ENCODE results near the gene CLTCL1. TPM values are rescaled to one million over a fixed set of nuclear protein-coding genes. Genes with fewer than 3 reads are reported as not detected.
"Not testable (repeated sequence)": the region's sequence is repeated elsewhere in the genome, so short reads cannot be mapped to it uniquely, and the experiment has no call there.

Gene CLTCL1
- polyA plus RNA-seq, 1 donor (not counting 4 experiments of a cell fraction or from before 2014, with no cell fraction given): 12.4 TPM

- H4K20me1 ChIP-seq (ENCODE audit: control insufficient read depth, extremely low read depth, insufficient read depth, low read length): no peaks in the 10 kb centered on the region
- no peak overlapping the region for H3K27ac ChIP-seq (ENCODE audit: control insufficient read depth, insufficient read depth, low read length)
- DNase-seq (ENCODE audit: low read depth, low spot score) (no peak), FAIRE-seq (no peak)
- no peak overlapping the region for H3K4me2 ChIP-seq (ENCODE audit: control insufficient read depth, extremely low read depth, insufficient read depth, low read depth, low read length)
- dilution Hi-C loops (cut with MboI; ENCODE audit: extremely low pct_ligation_motif_present, low sequenced_read_pairs): no loop called here
- TF ChIP-seq CTCF (optimal IDR thresholded peaks at IDR 0.05 in 1 of 3, IDR thresholded peaks at IDR 0.05 in 1 of 3, conservative IDR thresholded peaks at IDR 0.05 in 1 of 3; ENCODE audit: extremely low read depth in 1 of 3, insufficient read depth in 2 of 3, low read length in 3 of 3): no peak
- TF ChIP-seq EZH2 (IDR thresholded peaks at IDR 0.05; ENCODE audit: low read length): no peak
- H3K9me3 ChIP-seq (ENCODE audit: control insufficient read depth, low read depth, low read length): no peaks in the 10 kb centered on the region
- H3K4me1 ChIP-seq (ENCODE audit: control insufficient read depth, extremely low read depth, insufficient read depth, low read length): no peaks in the 10 kb centered on the region
- H3K79me2 ChIP-seq (ENCODE audit: control insufficient read depth, insufficient read depth, low read length): no peaks in the 10 kb centered on the region
- no peak overlapping the region for H2AFZ ChIP-seq (ENCODE audit: control insufficient read depth, low read length)
- H3K9me1 ChIP-seq (ENCODE audit: control insufficient read depth, extremely low read depth, insufficient read depth, low read length): no peaks in the 10 kb centered on the region
- H3K36me3 ChIP-seq (ENCODE audit: control insufficient read depth in 2 of 2, extremely low read depth in 1 of 2, insufficient read depth in 2 of 2, low read length in 2 of 2): peaks cover 18 to 21% of the 10 kb centered on the region in 2 experiments
- no peaks in the 10 kb centered on the region for H3K27me3 ChIP-seq (ENCODE audit: control insufficient read depth, extremely low read depth, insufficient read depth, low read length)
- no peak overlapping the region for H3K4me3 ChIP-seq (ENCODE audit: control insufficient read depth in 2 of 3, extremely low read depth in 1 of 3, insufficient read depth in 2 of 3, low read depth in 1 of 3, low read length in 3 of 3)
- no peak overlapping the region for H3K9ac ChIP-seq (ENCODE audit: control insufficient read depth, extremely low read depth, insufficient read depth, low read length)
Measured at GRCh38 chr22:19331474-19331873, 40.0 kb upstream of the CLTCL1 start.

- Histone ChIP-seq H3K9ac (ENCODE audit: control insufficient read depth, extremely low read depth, insufficient read depth, low read length) (no peak overlapping the region), H3K27me3 (ENCODE audit: control insufficient read depth, extremely low read depth, insufficient read depth, low read length) (no peaks in the 10 kb centered on the region), H3K9me3 (ENCODE audit: control insufficient read depth, low read depth, low read length) (no peaks in the 10 kb centered on the region), H3K27ac (ENCODE audit: control insufficient read depth, insufficient read depth, low read length) (no peak overlapping the region), H4K20me1 (ENCODE audit: control insufficient read depth, extremely low read depth, insufficient read depth, low read length) (no peaks in the 10 kb centered on the region), H2AFZ (ENCODE audit: control insufficient read depth, low read length) (no peak overlapping the region), H3K9me1 (ENCODE audit: control insufficient read depth, extremely low read depth, insufficient read depth, low read length) (no peaks in the 10 kb centered on the region), H3K36me3 (ENCODE audit: control insufficient read depth in 2 of 2, extremely low read depth in 1 of 2, insufficient read depth in 2 of 2, low read length in 2 of 2) (peaks cover 18 to 21% of the 10 kb centered on the region in 2 experiments), H3K4me2 (ENCODE audit: control insufficient read depth, extremely low read depth, insufficient read depth, low read depth, low read length) (no peak overlapping the region), H3K4me3 (ENCODE audit: control insufficient read depth in 2 of 3, extremely low read depth in 1 of 3, insufficient read depth in 2 of 3, low read depth in 1 of 3, low read length in 3 of 3) (no peak overlapping the region), H3K4me1 (ENCODE audit: control insufficient read depth, extremely low read depth, insufficient read depth, low read length) (no peaks in the 10 kb centered on the region), H3K79me2 (ENCODE audit: control insufficient read depth, insufficient read depth, low read length) (no peaks in the 10 kb centered on the region)
- dilution Hi-C loops (cut with MboI; ENCODE audit: extremely low pct_ligation_motif_present, low sequenced_read_pairs): no loop called here
- DNase-seq (ENCODE audit: low read depth, low spot score) (no peak), FAIRE-seq (no peak)
- no peak for TF ChIP-seq CTCF (optimal IDR thresholded peaks at IDR 0.05 in 1 of 3, IDR thresholded peaks at IDR 0.05 in 1 of 3, conservative IDR thresholded peaks at IDR 0.05 in 1 of 3; ENCODE audit: extremely low read depth in 1 of 3, insufficient read depth in 2 of 3, low read length in 3 of 3)
- TF ChIP-seq EZH2 (IDR thresholded peaks at IDR 0.05; ENCODE audit: low read length): no peak
Measured at GRCh38 chr22:19330865-19331418, 39.4 kb upstream of the CLTCL1 start.

GRCh38 chr22:19330205-19330604, 38.7 kb upstream of the CLTCL1 start:
- H3K9ac ChIP-seq (ENCODE audit: control insufficient read depth, extremely low read depth, insufficient read depth, low read length); H3K79me2 ChIP-seq (ENCODE audit: control insufficient read depth, insufficient read depth, low read length); H3K4me3 ChIP-seq (ENCODE audit: control insufficient read depth in 2 of 3, extremely low read depth in 1 of 3, insufficient read depth in 2 of 3, low read depth in 1 of 3, low read length in 3 of 3); dilution Hi-C loops (cut with MboI; ENCODE audit: extremely low pct_ligation_motif_present, low sequenced_read_pairs); H2AFZ ChIP-seq (ENCODE audit: control insufficient read depth, low read length); H3K27ac ChIP-seq (ENCODE audit: control insufficient read depth, insufficient read depth, low read length); H3K9me1 ChIP-seq (ENCODE audit: control insufficient read depth, extremely low read depth, insufficient read depth, low read length); H3K4me2 ChIP-seq (ENCODE audit: control insufficient read depth, extremely low read depth, insufficient read depth, low read depth, low read length); H4K20me1 ChIP-seq (ENCODE audit: control insufficient read depth, extremely low read depth, insufficient read depth, low read length); FAIRE-seq; H3K9me3 ChIP-seq (ENCODE audit: control insufficient read depth, low read depth, low read length); H3K4me1 ChIP-seq (ENCODE audit: control insufficient read depth, extremely low read depth, insufficient read depth, low read length); H3K27me3 ChIP-seq (ENCODE audit: control insufficient read depth, extremely low read depth, insufficient read depth, low read length); DNase-seq (ENCODE audit: low read depth, low spot score): not testable (repeated sequence)
- H3K36me3 ChIP-seq (ENCODE audit: control insufficient read depth in 2 of 2, extremely low read depth in 1 of 2, insufficient read depth in 2 of 2, low read length in 2 of 2): peaks cover 18 to 21% of the 10 kb centered on the region in 2 experiments
